NCI-H1048 (cell line): ENCODE measurements around the gene ASTL.

ENCODE experiments used
- DNase-seq: peaks from one replicate; lab custom pipeline; 2025; lab: John Stamatoyannopoulos, UW

The ASTL gene

DNA sequence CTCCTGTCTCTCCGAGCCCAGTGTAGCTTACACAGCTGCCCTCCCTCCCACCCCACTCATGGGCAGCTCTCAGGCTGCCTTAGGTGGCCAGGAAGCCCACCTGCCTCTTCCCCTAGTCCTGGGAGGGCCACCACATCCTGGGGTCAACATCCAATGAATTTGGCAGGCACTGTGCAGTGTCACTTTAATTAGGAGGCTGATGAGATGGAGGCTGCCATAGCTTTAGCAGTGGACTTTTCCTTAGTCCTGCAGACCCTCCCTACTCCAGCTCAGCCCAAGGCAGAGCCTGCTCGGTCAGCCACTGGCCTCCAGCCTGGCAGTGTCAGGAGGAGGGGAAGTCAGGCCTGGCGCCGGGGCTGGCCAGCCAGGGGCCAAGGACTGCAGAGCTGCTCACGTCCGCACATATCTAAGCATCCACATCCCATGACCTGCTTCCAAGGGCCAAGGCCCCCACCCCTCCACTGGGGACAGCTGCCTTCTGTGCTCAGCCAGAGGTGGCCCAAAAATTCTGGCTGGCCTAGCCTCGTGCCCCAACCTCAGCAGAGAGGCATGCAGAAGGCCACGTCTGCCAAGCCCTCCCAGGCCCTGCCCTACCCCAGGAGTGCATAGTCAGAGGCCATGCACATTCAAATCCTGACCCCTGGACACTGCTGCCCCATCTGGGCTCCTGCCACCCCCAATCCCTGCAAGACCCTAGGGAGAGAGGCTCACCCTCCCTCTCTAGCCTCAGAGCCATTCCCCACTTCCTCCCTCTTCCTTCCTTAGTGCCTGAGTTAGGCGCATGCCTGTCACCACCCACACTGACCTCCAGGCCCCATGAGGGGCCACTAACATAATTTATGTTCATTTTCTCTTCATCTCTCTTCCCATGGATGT lies 55.0 kb downstream of the ASTL start:
- no peak for DNase-seq

DNA sequence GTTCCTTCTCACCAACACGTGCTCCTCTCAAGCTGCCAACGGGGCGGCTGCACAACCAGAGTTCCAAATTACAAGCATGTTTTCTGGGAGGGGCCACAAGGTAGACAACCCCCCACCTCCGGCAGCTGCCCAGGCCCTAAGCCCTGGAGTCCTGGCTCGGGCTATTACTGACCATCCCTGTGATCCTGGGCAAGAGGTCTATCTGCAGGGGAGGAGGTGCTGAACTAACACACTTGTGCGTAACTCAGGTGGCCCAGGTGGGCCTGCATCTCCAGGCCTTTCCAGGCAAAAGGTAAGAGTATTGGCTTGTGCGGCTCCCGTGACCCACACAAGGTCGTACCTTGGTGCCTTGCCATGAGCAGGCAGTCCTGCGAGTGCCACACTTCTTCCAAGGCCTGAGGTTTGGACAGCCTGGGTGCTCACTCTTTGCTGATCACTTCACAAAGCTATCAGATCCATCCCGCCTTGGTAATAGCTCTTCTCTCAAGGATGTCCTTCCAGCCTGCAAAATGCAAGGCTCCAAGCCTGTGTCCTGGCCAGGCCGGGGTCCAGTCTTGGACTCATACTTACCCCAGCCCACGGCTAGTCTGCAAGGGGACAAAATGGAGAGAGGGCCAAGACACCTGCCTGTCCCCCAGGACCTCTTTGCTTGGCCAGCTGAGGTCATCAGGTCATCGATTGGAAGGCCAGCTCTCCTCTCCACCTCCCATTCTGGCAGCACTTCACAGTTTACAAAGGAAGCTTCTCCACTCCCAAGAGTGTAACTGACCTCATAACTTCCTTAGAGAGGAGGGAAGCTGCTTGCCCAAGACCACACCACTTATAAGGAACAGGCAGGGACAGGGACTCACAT lies 55.9 kb downstream of the ASTL start:
- DNase-seq, result no peak

DNA sequence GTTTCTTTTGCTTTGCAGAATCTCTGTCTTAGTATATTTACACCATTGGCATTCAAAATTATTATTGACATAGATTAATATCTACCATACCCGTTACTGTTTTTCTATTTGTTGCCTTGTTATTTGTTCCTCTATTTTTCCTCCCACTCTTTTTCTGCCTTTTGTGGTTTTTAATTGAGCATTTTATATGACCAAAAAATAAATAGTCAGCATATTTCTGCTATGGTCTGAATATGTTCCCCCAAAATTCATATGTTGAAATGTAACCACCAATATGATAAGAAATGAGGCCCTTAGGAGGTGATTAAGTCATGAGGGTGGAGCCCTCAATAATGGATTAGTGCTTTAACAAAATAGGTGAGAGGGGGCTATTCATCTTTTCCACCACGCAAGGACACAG lies 57.3 kb downstream of the ASTL start:
- no peak for DNase-seq

DNA sequence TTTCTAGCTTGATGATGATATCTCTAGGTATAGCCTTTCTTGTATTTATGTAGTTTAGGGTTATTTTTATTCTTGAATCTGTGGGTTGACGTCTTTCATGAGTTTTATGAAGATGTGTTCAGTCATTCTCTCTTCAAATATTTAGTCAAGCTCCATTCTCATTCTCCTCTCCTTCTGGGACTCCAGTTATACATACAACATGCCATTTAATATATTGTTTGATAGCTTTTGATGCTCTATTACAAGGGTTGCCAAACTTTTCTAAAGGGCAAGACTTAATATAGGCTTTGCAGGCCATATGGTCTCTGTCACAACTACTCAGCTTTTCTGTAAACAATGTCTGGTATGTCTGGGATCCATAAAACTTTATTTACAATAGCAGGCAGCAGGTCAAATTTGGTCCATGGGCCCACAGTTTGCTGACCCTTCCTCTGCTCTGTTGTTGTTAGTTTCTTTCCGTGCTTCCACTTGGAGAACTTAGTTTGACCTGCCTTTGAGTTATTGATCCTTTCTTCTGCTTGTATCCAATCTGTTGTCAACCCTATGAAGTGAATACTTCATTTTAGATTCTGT lies 63.0 kb downstream of the ASTL start:
- no peak for DNase-seq

DNA sequence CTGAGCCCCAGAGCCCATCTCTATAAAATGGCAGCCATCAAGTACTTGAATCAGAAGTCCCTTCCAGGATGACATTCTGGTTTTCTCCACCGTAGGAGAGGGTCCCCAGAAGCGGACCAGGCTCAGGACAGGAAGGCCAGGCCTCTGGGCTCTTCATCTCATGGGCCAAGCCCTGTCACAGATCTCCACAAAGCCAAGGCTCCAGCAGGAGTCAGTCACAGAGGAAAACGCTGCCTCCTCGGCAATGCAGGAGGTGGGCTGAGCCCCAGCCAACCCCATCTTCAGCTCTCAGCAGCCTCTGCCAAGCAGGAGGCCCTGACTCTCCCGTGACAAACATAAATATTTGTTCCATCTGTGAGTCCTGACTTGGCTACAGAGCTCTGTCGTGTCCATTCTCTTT lies 64.1 kb downstream of the ASTL start:
- DNase-seq, result no peak

DNA sequence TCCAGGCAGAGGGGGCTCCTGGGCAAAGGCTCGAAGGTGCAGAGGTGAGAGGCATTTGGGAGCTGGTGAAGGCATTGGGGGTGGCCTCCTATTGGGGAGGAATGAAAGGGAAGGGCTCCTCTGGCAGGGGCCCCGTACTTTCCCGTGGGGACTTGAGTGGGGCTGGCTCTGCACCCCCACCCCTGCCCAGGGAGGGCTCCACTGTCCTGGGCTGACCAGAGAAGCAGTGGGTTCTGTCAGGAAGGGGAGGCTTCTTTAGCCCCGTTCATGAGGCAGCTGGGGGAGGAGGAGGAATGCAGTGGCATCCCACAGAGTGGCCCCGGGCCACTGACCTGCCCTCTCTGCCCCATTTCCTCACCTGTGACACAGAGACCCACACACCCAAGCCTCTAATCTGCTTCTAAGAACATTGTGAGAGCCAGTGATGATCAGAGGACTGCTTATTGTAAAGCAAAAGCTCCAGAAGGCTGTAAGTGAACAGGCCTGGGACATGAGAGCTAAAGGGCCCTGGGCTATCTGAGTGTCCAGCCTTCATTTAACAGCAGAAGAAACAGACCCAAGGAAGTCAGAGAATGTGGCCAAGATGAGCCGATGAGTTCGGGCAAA lies 65.0 kb downstream of the ASTL start:
- DNase-seq, result no peak
